GM12864 (cell line): Measurements from ENCODE around the gene MAD1L1.
A peak's percentile ranks its signal among the peaks of the same experiment; 100 is the strongest.

Experiments
- DNase-seq: peaks from one replicate; pipeline ENCODE4 v3.0.0-alpha.2; 2011; ENCODE audit warnings: low read depth
- H3K4me3 ChIP-seq: 2 replicates; pipeline ENCODE4 v1.5.1; 2011; ENCODE audit warnings: mild to moderate bottlenecking, low read depth, low read length, control low read depth
- CTCF ChIP-seq: IDR thresholded peaks from 2 replicates; pipeline ENCODE4 v1.5.1; 2011; ENCODE audit warnings: low read depth, mild to moderate bottlenecking, moderate library complexity, low read length, control low read depth, inconsistent platforms; ENCODE audit errors: missing control alignments

The MAD1L1 gene

GRCh38 chr7:2072042-2072441 is 160.7 kb downstream of the MAD1L1 start:
- peak; percentile 31 for DNase-seq
- TF ChIP-seq CTCF = no peak
- no peak overlapping the region for H3K4me3 ChIP-seq

- TF ChIP-seq CTCF = no peak
- DNase-seq = no peak
- no peak overlapping the region for H3K4me3 ChIP-seq
Observed at GRCh38 chr7:2071133-2071832, 161.5 kb downstream of the MAD1L1 start.

- TF ChIP-seq CTCF = no peak
- DNase-seq = no peak
- no peak overlapping the region for H3K4me3 ChIP-seq
Observed at GRCh38 chr7:2070151-2070763, 162.5 kb downstream of the MAD1L1 start.

DNA sequence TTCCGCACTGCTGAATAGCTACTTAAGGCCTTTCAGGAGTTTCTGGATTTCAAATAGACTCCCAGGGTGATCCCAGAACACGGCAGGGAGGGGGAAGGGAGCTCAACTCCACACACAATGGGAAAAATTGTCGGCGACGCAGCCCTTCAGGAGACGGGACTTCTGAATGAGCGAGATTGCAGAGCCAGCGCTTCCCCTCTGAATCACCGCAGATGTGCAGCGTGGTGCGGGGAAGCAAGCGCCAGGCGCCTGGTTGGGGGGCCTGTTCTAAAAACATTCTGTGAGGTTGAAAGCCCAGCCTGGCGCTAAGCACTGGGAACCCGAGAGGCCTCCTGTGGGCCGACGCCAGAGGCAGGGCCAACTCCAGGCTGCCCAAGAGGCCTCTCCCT is 163.3 kb downstream of the MAD1L1 start:
- no peak for DNase-seq
- TF ChIP-seq CTCF = no peak
- no peak overlapping the region for H3K4me3 ChIP-seq

GRCh38 chr7:2068693-2069471 is 163.9 kb downstream of the MAD1L1 start:
- no peak overlapping the region for H3K4me3 ChIP-seq
- peak; percentile 23 for TF ChIP-seq CTCF
- no peak for DNase-seq

GRCh38 chr7:2066251-2066919 is 166.4 kb downstream of the MAD1L1 start:
- H3K4me3 ChIP-seq = no peak overlapping the region
- no peak for TF ChIP-seq CTCF
- no peak for DNase-seq
